GM06990 (cell line): ENCODE measurements around the gene PJVK.

Experiments used
- DNase-seq: peaks from one replicate; pipeline ENCODE4 v3.0.0-alpha.2; 2011; ENCODE audit not compliant: insufficient read length; ENCODE audit errors: extremely low read depth
- H3K27me3 ChIP-seq: replicated peaks from 2 replicates; pipeline ENCODE4 v1.6.0; 2011; ENCODE audit warnings: low read length; ENCODE audit not compliant: control insufficient read depth, insufficient read depth
- H3K36me3 ChIP-seq: 2 replicates; pipeline ENCODE4 v1.5.1; 2011; ENCODE audit warnings: low read length; ENCODE audit not compliant: control insufficient read depth, insufficient read depth
- H3K4me3 ChIP-seq: replicated peaks from 2 replicates; pipeline ENCODE4 v1.5.1; 2011; ENCODE audit warnings: low read depth, mild to moderate bottlenecking, control low read depth, low read length
- TF ChIP-seq, protein P1 (sequence below): IDR thresholded peaks from 2 replicates; pipeline ENCODE4 v1.5.1; 2011; ENCODE audit warnings: low read length, control low read depth, mild to moderate bottlenecking, inconsistent platforms; ENCODE audit not compliant: insufficient read depth, poor library complexity, severe bottlenecking

PJVK gene

DNA sequence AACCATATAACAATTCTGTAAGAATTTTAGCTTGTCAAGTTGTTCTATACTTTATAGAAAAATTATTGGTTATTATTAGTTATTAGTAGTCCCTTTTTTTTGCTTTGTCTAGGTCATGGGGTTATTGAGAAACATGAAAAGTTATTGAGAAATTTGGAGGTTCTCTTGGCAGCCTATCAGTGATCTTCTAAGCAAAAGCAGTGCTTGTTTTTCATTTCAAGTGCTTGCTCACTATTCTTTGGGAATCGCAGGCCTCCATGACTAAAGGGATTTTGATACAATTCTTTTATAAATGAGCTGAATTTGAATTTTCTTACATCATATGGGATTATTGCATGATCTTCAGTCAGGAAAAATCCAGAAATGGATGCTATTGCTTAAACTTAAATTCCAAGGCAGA, 54.9 kb downstream of the PJVK start:
- DNase-seq: no peak
- Histone ChIP-seq H3K4me3 (no peak overlapping the region), H3K27me3 (no peaks in the 10 kb centered on the region), H3K36me3 (no peaks in the 10 kb centered on the region; the same call in 1 of the 2 replicates)
- TF ChIP-seq, protein P1, sequence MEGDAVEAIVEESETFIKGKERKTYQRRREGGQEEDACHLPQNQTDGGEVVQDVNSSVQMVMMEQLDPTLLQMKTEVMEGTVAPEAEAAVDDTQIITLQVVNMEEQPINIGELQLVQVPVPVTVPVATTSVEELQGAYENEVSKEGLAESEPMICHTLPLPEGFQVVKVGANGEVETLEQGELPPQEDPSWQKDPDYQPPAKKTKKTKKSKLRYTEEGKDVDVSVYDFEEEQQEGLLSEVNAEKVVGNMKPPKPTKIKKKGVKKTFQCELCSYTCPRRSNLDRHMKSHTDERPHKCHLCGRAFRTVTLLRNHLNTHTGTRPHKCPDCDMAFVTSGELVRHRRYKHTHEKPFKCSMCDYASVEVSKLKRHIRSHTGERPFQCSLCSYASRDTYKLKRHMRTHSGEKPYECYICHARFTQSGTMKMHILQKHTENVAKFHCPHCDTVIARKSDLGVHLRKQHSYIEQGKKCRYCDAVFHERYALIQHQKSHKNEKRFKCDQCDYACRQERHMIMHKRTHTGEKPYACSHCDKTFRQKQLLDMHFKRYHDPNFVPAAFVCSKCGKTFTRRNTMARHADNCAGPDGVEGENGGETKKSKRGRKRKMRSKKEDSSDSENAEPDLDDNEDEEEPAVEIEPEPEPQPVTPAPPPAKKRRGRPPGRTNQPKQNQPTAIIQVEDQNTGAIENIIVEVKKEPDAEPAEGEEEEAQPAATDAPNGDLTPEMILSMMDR: no peak

DNA sequence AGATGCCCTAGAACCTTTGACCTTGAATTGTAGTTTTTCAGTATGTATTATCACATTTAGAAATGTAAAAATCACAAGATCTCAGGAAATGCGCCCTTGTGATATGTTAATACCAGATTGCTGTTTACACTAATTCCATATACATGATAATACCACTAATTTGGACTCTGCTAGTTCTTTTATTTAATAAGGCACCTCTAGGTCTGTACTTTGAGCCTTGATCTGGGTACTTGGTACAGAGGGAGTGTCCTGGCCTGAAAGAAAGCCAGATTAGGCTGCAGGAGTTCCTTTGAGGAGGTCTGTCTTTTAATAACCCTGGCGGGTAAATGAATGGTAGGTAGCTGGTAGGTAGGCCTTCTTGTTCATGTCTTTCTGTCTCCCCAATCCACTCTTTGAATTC, 55.3 kb downstream of the PJVK start:
- DNase-seq: no peak
- no peaks in the 10 kb centered on the region for H3K27me3 ChIP-seq
- TF ChIP-seq, protein P1: no peak
- no peaks in the 10 kb centered on the region; the same call in 1 of the 2 replicates for H3K36me3 ChIP-seq
- H3K4me3 ChIP-seq: no peak overlapping the region

DNA sequence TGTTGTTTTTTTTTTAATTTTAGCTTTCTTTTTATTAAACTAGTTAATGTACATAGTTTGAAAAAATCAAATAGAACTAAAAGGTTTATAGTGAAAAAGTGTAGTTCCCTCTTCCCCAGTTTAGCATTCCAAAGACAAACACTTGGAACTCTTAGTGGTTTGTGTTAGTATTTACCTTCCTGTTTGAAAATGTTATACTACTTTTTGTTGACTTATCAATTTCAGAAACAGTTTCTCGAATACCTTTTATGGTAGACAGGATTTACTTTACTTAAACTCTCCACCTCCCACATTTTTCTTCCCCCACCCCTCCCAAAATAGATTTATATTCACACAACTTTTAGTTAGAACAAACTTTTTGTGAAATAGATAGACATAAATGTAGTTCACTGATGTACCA, 55.8 kb downstream of the PJVK start:
- no peaks in the 10 kb centered on the region; the same call in 1 of the 2 replicates for H3K36me3 ChIP-seq
- no peaks in the 10 kb centered on the region for H3K27me3 ChIP-seq

DNA sequence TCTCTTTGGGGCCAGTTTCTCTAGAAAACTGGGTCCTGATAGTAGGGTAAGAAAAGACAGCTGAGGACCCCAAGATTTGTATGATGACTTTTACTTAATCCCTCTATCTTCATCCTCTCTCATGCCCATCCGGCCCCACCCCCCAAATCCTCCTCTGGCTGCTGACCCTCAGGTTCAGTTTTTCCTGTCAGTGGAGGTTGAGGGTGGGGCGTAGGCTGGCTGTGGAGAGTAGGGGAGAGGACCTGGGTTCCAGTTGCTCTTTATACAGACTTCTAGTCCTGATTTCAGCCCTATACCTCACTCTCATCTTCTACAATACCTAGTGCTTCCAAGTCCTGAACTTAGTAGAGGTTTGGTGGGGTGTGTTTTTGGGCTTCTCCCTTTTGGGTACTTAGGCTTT, 57.5 kb downstream of the PJVK start:
- H3K27me3 ChIP-seq: no peaks in the 10 kb centered on the region
- TF ChIP-seq, protein P1: no peak
- H3K4me3 ChIP-seq: no peak overlapping the region
- H3K36me3 ChIP-seq: no peaks in the 10 kb centered on the region; the same call in none of the 2 replicates
- no peak for DNase-seq

More for the DNA sequence above, 55.8 kb downstream of the PJVK start:
- DNase-seq: no peak
- TF ChIP-seq, protein P1: no peak
- no peak overlapping the region for H3K4me3 ChIP-seq

GRCh38 chr2:178510384-178510783, 59.2 kb downstream of the PJVK start:
- H3K27me3 ChIP-seq: no peaks in the 10 kb centered on the region
- H3K36me3 ChIP-seq: no peaks in the 10 kb centered on the region; the same call in none of the 2 replicates
- DNase-seq: no peak
- no peak overlapping the region for H3K4me3 ChIP-seq
- TF ChIP-seq, protein P1: no peak
